Measurements from ENCODE around the gene MRPL9. TPM values are rescaled to one million over a fixed set of nuclear protein-coding genes. Genes with fewer than 3 reads are reported as not detected.

The MRPL9 gene
- 10 to 100 TPM; 39.9 to 53.4 (median 46.4) TPM for total RNA-seq
- 10 to 100 TPM; 55.2 to 57.7 TPM for polyA plus RNA-seq
- long read RNA-seq, donor 1, transcript MRPL9-202 (7 exons, 1,296 nt), result major isoform, 28 of 38 reads
- long read RNA-seq, donor 1, partial matches to known transcripts, result 4 of 38 reads
- long read RNA-seq, donor 1, other reads (novel, unspliced or antisense), result 4 of 38 reads
- long read RNA-seq, donor 2, transcript MRPL9-202 (7 exons, 1,296 nt), result major isoform, 21 of 32 reads
- long read RNA-seq, donor 2, partial matches to known transcripts, result 5 of 32 reads
- long read RNA-seq, donor 2, other reads (novel, unspliced or antisense), result 5 of 32 reads
- long read RNA-seq, donor 3, transcript MRPL9-202 (7 exons, 1,296 nt), result major isoform, 34 of 48 reads
- long read RNA-seq, donor 3, partial matches to known transcripts, result 5 of 48 reads
- long read RNA-seq, donor 3, other reads (novel, unspliced or antisense), result 6 of 48 reads

DNA sequence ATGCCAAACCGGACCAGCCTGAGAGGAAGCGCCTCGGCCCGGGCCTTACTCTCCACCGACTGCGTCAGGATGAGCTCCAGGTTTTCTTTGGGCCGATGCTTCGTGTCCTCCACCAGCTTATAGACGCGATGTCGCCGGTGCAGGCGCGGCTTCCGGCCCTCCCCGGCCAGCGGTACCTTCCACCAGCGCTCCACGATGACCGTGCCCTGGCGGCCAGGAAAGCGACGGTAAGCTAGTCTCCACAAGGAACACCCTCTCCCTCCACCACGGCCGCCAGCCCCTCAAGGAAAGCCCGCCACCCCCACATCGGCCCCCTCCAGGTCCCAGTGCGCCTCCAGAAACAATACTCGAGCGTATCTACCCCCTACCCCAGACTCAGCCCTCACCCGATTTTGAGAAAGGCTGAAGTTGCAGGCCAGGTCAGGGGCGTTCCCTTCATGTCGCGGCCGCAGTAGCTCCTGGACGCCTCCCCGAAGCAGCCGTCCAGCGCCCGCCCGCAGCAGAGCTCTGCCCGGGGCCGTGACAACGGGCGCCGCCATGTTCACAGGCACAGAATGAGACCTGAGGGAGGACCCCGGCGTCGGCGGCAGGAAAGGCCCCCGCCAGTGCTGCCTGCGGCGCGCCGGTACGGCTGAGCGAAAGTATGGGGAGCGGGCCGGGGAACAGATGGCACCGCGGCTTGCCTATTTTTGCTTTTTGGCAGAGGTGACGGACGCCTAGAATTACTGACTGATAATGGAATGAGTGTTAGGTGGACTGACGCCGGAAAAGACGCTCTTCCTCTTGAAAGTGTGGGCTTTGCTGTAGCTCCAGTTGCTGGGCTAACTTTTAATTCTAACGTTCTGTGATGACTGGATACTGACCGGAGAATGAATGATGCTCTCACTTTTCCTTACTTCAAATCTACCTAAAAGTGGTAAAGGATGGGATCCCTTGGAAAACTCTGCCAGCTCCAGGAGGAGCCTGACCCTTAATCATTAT, at the start of gene MRPL9:
Gene MRPL9 (minus strand): TSS at position 556 of the 981 bp plus-strand sequence. CDS start 17 bp downstream, at position 539.
- Histone ChIP-seq H3K27me3 (no peaks in the 10 kb centered on the region), H3K9me3 (no peaks in the 10 kb centered on the region), H3K27ac (peak within 1 kb of the TSS; percentile 46 to 96 (median 90)), H3K4me3 (peak within 1 kb of the TSS; percentile 45 to 87 (median 81)), H3K36me3 (peaks cover 0 to 42% (median 30%) of the 10 kb centered on the region in 9 donors), H3K4me1 (peaks cover 0 to 18% (median 14%) of the 10 kb centered on the region in 9 donors)
- peak; percentile 97 to 99 (median 99) for ATAC-seq
- WGBS, 2 donors, result 0 to 1% methylated on average over 68 of the region's 68 CpGs
- DNase-seq, result peak; percentile 82 to 83
- intact Hi-C loops (cut with DNase I), result no loop called here
- TF ChIP-seq, protein P1, sequence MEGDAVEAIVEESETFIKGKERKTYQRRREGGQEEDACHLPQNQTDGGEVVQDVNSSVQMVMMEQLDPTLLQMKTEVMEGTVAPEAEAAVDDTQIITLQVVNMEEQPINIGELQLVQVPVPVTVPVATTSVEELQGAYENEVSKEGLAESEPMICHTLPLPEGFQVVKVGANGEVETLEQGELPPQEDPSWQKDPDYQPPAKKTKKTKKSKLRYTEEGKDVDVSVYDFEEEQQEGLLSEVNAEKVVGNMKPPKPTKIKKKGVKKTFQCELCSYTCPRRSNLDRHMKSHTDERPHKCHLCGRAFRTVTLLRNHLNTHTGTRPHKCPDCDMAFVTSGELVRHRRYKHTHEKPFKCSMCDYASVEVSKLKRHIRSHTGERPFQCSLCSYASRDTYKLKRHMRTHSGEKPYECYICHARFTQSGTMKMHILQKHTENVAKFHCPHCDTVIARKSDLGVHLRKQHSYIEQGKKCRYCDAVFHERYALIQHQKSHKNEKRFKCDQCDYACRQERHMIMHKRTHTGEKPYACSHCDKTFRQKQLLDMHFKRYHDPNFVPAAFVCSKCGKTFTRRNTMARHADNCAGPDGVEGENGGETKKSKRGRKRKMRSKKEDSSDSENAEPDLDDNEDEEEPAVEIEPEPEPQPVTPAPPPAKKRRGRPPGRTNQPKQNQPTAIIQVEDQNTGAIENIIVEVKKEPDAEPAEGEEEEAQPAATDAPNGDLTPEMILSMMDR (IDR thresholded peaks at IDR 0.05), result peak in 1 of 9 donors; percentile 7

DNA sequence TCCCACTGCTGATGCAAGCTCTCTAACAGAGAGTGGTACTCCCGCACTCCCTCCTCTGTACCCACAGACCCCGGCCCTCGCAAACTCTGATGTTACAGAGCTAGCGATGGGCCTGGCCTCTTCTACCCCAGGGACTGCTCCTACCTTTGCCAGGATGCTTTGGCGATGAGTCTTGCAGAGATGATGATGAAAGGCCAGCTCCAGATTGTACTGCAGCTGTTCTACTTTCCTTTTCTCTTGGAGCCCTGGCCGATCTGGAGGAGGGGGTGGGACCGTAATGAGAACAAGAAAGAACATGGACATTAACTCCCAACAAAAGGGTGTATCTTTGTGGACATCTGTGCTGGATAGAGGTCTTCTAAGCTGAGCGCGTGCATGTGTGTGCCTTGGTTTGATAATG, 47.9 kb upstream of the MRPL9 start:
- intact Hi-C loops (cut with DNase I), result no loop called here
- Histone ChIP-seq H3K4me1 (no peaks in the 10 kb centered on the region), H3K9me3 (no peaks in the 10 kb centered on the region), H3K4me3 (no peak overlapping the region), H3K27ac (no peak overlapping the region), H3K36me3 (peaks cover 0 to 6% (median 0%) of the 10 kb centered on the region in 9 donors), H3K27me3 (no peaks in the 10 kb centered on the region)
- ATAC-seq, result peak in 1 of 8 donors; percentile 45
- TF ChIP-seq, protein P1 (IDR thresholded peaks at IDR 0.05), result no peak
- WGBS, 2 donors, result 72 to 81% methylated on average over 9 of the region's 9 CpGs
- DNase-seq, result no peak

DNA sequence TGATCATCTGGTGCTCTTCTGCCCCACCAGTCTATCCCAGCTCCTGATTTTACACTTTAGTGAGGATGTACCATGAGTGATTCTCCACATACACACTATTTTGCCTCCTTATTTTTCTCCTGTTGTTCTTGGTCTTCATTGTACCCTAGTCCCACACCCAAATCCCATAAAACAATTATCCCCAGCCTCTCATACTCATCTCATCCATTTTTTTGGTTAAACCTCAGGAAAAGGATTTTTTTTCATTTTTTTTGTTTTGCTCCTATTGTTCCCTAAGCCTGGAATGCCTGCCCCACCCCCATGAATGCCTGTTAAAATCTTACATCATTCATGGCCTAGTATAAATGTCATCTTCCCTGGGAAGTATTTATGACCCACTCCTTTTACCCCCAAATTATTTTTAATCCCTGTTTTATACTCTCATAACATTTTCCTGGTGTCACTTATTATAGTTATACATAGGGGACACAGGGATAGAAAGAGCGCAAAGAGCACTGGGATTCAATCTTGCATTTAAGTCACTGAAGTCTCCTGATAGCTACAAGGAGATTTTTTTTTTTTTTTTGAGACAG, 46.8 kb upstream of the MRPL9 start:
- 98% methylated on average over 1 of the region's 1 CpG for WGBS, 2 donors
- no peaks in the 10 kb centered on the region for H3K9me3 ChIP-seq
- H3K4me1 ChIP-seq, result no peaks in the 10 kb centered on the region
- H3K4me3 ChIP-seq, result no peak overlapping the region
- TF ChIP-seq, protein P1 (IDR thresholded peaks at IDR 0.05), result no peak
- intact Hi-C loops (cut with DNase I), result loop anchor here in 1 of 10 donors (10.0 kb wide), 1 partner anchor 55 kb away; no protein-coding TSS in a partner anchor
- no peak overlapping the region for H3K27ac ChIP-seq
- peaks cover 0 to 3% (median 0%) of the 10 kb centered on the region in 9 donors for H3K36me3 ChIP-seq
- H3K27me3 ChIP-seq, result peaks cover 0 to under 1% (median 0%) of the 10 kb centered on the region in 7 donors
- ATAC-seq, result no peak
- DNase-seq, result no peak
